HUES48 (cell line): ENCODE results near the gene TNF.

Experiments used
- H3K27ac ChIP-seq: one replicate; pipeline ENCODE4 v1.7.0; 2013; ENCODE audit warnings: low read depth, low read length, inconsistent platforms
- H3K27me3 ChIP-seq: 2 replicates; pipeline ENCODE4 v1.6.1; 2013; ENCODE audit warnings: mild to moderate bottlenecking, low read length; ENCODE audit not compliant: control insufficient read depth, insufficient read depth
- H3K36me3 ChIP-seq: 2 replicates; pipeline ENCODE4 v1.6.1; 2013; ENCODE audit warnings: low read length; ENCODE audit not compliant: control insufficient read depth, insufficient read depth
- H3K4me1 ChIP-seq: 2 replicates; pipeline ENCODE4 v1.6.1; 2013; ENCODE audit warnings: mild to moderate bottlenecking, low read length; ENCODE audit not compliant: control insufficient read depth, insufficient read depth
- H3K4me3 ChIP-seq: 2 replicates; pipeline ENCODE4 v1.5.1; 2013; ENCODE audit warnings: mild to moderate bottlenecking, low read depth, low read length
- H3K9ac ChIP-seq: 2 replicates; pipeline ENCODE4 v1.6.1; 2013; ENCODE audit warnings: mild to moderate bottlenecking, low read depth, low read length, moderate library complexity
- H3K9me3 ChIP-seq: 2 replicates; pipeline ENCODE4 v1.6.1; 2013; ENCODE audit warnings: low read length; ENCODE audit not compliant: control insufficient read depth, insufficient read depth

TNF gene

DNA sequence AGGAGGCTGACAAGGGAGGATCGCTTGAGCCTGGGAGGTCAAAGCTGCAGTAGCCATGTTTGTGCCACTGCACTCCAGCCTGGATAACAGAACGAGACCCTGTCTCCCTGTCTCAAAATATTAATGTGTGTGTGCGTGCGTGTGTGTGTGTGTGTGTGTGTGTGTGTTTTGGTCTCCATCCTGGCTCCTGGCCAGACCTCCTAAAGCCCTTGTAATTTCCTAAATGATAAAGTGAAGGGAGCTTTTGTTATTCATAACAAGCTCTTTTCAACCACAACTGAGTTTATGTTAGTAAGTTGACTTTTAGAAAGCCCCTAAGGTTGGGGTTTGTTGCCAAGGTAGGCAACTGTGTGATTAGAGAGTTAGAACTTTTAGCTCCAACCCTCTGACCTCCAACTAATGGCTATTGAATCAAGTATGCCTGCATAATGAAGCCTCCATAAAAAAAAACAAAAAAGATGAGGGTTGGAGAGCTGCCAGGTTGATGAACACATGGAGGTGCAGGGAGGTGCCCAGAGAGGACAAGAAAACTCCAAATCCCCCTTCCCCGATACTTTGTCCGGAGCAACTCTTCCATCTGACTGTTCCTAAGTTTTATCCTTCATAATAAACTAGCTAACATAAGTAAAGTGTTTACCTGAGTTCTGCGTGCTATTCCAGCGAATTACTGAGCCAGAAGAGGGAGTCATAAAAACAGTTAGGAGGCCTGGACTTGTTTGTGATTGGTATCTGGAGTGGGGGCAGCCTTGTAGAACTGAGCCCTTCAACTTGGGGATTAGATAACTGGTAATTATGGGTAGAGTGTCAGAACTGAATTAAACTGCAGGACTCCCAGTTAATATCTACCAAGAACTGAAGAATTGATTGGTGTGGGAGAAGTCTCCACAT lies 34.4 kb downstream of the TNF start:
- Histone ChIP-seq H3K4me3 (no peak overlapping the region), H3K27ac (no peak overlapping the region), H3K36me3 (no peaks in the 10 kb centered on the region), H3K27me3 (no peaks in the 10 kb centered on the region), H3K9ac (no peak overlapping the region), H3K9me3 (no peaks in the 10 kb centered on the region), H3K4me1 (no peaks in the 10 kb centered on the region)

DNA sequence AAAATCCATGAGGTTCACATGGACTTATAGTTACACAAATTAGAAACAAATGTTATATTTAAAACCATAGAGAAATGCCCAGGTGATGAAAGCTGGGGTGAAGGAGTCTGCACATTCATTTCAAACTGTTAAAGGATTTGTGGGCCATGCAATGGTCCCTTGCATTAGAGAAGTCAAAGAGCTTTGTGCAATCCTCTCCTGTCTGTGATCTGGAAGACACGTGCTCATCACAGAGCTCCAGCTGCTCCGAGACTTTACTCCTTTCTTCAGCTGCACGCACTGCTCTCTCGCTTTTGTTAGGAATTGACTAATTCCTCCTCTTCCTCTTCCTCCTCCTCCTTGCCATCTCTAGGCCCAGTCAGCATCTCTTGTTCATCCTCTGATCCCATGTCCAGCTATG lies 35.6 kb downstream of the TNF start:
- Histone ChIP-seq H3K27ac (no peak overlapping the region), H3K9me3 (no peaks in the 10 kb centered on the region), H3K4me3 (no peak overlapping the region)

DNA sequence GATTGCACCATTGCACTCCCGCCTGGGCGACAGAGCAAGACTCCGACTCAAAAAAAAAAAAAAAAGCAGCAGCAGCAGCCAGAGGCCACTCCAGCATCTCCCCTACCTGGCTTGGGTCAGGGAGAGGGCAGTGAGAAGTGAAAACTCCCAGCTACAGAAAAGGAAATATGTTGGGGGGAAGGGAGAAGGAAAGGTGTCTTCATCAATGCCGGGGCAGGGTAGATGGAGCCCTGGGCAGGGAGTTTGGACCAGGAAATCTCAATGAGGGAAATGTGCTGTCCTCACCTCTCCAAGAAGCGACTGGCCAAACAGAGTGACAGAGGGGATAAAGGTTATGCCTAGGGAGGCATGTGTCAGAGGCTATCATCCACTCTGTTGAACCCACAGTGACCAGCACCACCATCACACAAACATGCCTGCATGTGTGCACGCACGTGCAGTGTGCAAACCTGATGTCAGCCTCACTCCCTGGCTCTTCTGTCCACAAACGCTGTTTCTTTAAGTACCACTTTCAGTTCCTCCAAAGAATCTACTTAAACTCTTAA lies 38.8 kb downstream of the TNF start:
- Histone ChIP-seq H3K27me3 (no peaks in the 10 kb centered on the region), H3K36me3 (no peaks in the 10 kb centered on the region), H3K9me3 (no peaks in the 10 kb centered on the region), H3K4me3 (no peak overlapping the region), H3K27ac (no peak overlapping the region), H3K4me1 (no peaks in the 10 kb centered on the region), H3K9ac (no peak overlapping the region)

More for the DNA sequence above, 35.6 kb downstream of the TNF start:
- Histone ChIP-seq H3K9ac (no peak overlapping the region), H3K27me3 (no peaks in the 10 kb centered on the region), H3K4me1 (no peaks in the 10 kb centered on the region), H3K36me3 (no peaks in the 10 kb centered on the region)

DNA sequence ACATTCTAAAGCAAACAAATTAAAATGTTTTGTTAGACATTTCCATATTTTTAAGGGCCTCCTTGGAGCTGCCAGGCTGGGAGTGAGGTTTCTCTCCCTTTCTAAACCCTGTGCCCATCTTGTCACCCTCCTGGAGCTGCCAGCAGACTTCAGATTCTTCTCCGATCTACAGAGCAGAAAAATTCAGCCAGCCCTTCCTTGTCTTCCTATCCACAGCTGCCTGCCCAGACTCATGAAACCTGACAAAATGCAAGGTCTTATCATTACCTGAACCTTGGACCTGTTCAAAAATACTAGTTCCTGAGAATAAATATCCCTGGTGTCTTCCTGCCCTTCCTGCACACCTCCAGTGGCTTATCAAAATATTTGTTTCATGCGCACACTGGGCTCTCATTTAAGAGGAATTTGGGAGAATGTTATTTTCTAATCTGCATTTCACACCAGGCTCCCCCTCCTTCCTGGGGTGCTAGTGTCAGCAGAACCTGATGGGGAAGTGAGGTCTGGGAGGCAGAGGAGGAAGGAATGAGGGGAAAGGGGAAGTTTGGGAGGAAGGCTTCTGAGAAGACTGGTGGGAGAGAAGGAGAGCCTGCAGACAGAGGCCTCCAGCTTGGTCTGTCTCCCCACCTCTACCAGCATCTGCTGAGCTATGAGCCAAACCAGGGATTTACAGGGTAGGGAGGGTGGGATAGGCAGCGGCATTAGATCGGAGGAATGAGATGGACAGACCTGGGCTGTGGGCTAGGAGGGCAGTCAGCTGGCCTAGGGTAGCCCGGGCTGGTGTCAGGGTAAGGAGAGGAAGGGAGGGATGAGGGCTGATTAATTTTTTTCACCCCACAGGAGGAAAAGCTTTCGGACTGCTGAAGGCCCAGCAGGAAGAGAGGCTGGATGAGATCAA lies 39.6 kb downstream of the TNF start, which contains the start of gene AIF1:
AIF1 (plus strand) TSS at position 551 of the 895 bp plus-strand sequence; CDS start at position 647, 96 bp downstream.
- H3K27ac ChIP-seq = no peak within 1 kb of the TSS
- H3K4me3 ChIP-seq = no peak within 1 kb of the TSS
- H3K9ac ChIP-seq = no peak within 1 kb of the TSS

DNA sequence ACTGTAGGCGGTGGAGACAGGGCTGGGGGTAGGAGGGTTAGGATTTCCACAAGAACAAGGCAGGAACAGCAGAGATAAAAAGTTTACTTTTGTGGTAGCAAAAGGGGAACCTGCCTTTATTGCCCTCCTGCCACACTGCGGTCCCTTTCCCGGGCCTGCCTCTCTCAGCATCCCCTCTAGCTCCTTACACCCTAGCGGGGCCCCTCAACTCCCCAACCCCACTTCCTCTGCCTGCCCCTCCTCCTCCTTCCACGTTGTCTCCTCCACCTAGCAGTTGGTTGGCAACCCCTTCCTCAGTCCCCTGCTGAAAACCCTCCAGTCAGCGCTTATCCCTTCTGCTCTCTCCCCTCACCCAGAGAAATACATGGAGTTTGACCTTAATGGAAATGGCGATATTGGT lies 40.4 kb downstream of the TNF start:
- Histone ChIP-seq H3K4me3 (no peak overlapping the region), H3K9ac (no peak overlapping the region), H3K27ac (no peak overlapping the region), H3K4me1 (no peaks in the 10 kb centered on the region), H3K9me3 (no peaks in the 10 kb centered on the region), H3K27me3 (no peaks in the 10 kb centered on the region), H3K36me3 (no peaks in the 10 kb centered on the region)

More for the DNA sequence above, 39.6 kb downstream of the TNF start, which contains the start of gene AIF1:
- no peaks in the 10 kb centered on the region for H3K9me3 ChIP-seq
- no peaks in the 10 kb centered on the region for H3K27me3 ChIP-seq
- no peaks in the 10 kb centered on the region for H3K4me1 ChIP-seq
- no peaks in the 10 kb centered on the region for H3K36me3 ChIP-seq

DNA sequence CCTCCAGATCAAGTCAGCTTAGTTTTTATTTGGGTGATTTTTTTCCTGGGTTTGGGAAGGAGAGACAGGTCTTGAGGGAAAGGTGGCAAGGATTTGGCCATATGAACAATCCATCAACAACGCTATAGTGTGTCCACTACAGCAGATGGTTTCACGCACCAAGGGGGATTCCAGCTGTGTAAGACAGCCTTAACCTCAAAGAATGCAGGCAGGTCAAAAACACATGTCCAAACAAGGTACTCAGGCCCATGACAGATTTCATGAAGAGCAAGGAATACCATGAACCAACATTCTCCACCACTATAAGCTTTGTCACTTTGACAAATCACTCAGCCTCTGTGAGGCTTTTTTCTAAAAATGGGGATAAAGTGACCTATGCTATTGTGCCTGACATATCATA lies 41.6 kb downstream of the TNF start:
- no peaks in the 10 kb centered on the region for H3K9me3 ChIP-seq
- no peaks in the 10 kb centered on the region for H3K27me3 ChIP-seq
- no peak overlapping the region for H3K4me3 ChIP-seq
- no peak overlapping the region for H3K27ac ChIP-seq
- peaks cover 5% of the 10 kb centered on the region for H3K36me3 ChIP-seq
- H3K4me1 ChIP-seq = peaks cover 4% of the 10 kb centered on the region; the same call in 1 of the 2 replicates
- no peak overlapping the region for H3K9ac ChIP-seq

DNA sequence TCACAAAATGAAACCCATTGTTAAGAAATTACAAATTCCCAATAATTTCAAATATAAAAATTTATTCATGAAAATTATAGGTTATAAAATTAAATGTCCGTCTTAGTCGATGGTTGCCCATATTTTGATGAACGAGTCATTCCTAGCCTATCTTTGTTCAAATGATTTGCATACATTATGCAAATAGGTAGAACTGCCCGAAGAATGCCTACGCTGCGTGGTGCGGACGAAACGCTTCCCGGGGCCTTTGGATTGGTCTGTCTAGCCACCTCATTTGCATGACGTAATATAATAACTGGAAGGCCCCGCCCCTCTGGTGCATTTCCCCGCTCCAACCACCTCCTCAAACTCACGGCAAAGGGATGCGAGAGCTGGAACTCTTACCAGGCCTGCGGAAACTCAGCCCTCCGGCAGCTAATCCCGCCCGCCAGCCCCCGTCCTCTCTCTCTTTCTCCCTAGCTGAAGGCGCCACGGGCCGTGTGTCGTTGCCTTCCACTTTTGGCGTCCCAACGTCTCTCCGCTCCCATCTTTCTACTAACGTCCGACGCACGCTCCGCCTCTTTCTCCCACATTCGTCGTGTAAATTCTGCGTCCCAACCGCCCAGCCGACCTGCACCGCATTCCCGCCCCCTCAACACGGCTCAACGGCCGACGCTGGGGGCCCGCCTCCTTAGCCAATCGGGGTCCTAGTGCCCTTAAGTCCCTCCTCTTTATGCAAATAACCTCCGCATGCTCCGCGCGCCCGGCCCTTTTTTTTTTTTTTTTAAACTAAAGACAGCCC lies 44.6 kb downstream of the TNF start:
- Histone ChIP-seq H3K4me3 (peak overlapping the region; percentile 72), H3K9me3 (no peaks in the 10 kb centered on the region), H3K27ac (peak overlapping the region; percentile 99), H3K4me1 (peaks cover 13% of the 10 kb centered on the region), H3K27me3 (no peaks in the 10 kb centered on the region), H3K9ac (peak overlapping the region; percentile 90), H3K36me3 (peaks cover 34% of the 10 kb centered on the region)

DNA sequence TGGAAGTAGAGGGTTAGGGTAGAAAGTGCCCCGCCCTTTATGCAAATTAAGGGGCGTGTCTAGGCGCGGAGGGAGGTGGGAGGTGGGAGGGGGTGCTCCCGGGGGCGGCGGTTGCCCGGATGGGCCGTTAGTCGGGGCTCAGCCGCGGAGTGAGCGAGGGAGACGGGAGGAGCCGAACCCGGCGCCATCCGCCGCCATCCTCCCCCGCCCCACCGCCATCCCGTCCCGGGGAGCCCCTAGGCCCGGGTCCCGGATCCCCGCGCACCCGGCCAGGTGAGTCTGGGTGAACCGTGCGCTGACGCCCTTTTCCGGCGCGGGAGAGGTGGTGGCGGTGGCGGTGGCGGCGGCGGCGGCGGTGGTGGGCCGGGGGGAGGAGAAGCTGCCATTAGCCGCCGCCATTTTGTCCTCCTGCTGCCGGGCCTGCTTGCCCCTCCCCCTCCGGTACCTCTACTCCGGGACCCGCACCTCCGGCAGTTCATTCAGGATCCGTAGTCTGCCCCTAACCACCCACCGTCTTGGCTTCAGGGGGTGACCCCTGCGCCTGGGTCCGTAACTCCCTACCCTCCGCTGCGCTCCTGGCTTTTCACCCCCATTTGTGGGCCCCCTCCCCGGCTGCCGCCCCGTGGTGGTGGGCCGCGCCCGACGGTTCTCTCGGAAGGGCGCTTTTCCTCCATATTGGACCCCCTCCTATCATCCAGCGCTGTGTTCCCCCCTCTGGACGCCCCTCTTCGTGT lies 45.4 kb downstream of the TNF start, which contains the start of gene PRRC2A:
PRRC2A (plus strand) TSS at position 130 of the 734 bp plus-strand sequence. CDS start 2,075 bp downstream, outside the sequence.
- peaks cover 13% of the 10 kb centered on the region for H3K4me1 ChIP-seq

DNA sequence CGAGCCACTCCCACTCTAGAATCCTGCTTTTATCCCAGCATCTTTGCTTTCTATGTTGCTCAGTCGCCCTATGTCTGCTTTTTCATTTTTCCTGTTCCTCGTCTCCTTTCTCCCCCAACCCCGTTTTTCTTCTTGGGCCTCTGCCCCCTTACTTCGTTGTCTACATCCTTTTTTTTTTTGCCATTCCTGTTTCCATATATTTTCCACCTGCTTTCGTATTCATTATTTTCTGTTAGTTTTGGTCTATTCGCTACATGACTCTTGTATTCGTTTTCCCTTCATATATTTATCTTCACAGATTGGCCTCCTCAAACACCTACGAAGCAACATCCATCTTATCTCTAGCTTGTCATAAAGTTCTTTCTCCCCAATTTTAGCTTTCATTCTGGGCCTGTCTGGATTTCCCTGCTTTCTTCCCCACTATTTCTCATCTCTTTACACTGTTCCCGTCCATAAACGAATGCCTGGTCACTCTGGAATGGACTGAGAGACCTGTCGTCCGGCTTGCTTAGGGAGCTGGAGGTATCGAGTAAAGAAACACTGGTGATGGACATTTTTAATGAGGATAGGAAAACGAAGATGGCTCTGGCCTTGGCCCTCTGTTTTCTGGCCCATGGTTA lies 46.1 kb downstream of the TNF start:
- peak overlapping the region; percentile 99 for H3K27ac ChIP-seq
- H3K36me3 ChIP-seq = peaks cover 48% of the 10 kb centered on the region
- H3K9me3 ChIP-seq = no peaks in the 10 kb centered on the region
- peaks cover 13% of the 10 kb centered on the region for H3K4me1 ChIP-seq
- peak overlapping the region; percentile 93 for H3K9ac ChIP-seq
- peak overlapping the region; percentile 84 for H3K4me3 ChIP-seq
- no peaks in the 10 kb centered on the region for H3K27me3 ChIP-seq

More for the DNA sequence above, 45.4 kb downstream of the TNF start, which contains the start of gene PRRC2A:
- no peaks in the 10 kb centered on the region for H3K27me3 ChIP-seq
- no peaks in the 10 kb centered on the region for H3K9me3 ChIP-seq
- H3K9ac ChIP-seq = peak within 1 kb of the TSS; percentile 93
- H3K27ac ChIP-seq = peak within 1 kb of the TSS; percentile 99
- H3K36me3 ChIP-seq = peaks cover 42% of the 10 kb centered on the region
- peak within 1 kb of the TSS; percentile 84 for H3K4me3 ChIP-seq
